H9 (cell line): ENCODE results near the gene STK38L. TPM values are rescaled to one million over a fixed set of nuclear protein-coding genes. Genes with fewer than 3 reads are reported as not detected.

Source experiments
- DNase-seq: peaks from one replicate; pipeline ENCODE4 v3.0.0-alpha.2; 2017
- H2AFZ ChIP-seq: one replicate; pipeline ENCODE4 v1.6.1; 2013; ENCODE audit warnings: mild to moderate bottlenecking, low read length, control low read depth, moderate library complexity
- H2AK5ac ChIP-seq: 2 replicates; pipeline ENCODE4 v1.6.1; 2013; ENCODE audit warnings: low read length, control low read depth, mixed read lengths; ENCODE audit not compliant: insufficient read length
- H2BK120ac ChIP-seq: one replicate; pipeline ENCODE4 v1.6.1; 2013; ENCODE audit warnings: low read depth, mild to moderate bottlenecking, low read length, control low read depth, inconsistent platforms; ENCODE audit not compliant: poor library complexity, severe bottlenecking
- H2BK12ac ChIP-seq: 2 replicates; pipeline ENCODE4 v1.6.1; 2013; ENCODE audit warnings: low read length, control low read depth, mixed read lengths, low read depth; ENCODE audit not compliant: insufficient read length
- H2BK15ac ChIP-seq: 2 replicates; pipeline ENCODE4 v1.6.1; 2013; ENCODE audit warnings: low read depth, low read length, control low read depth
- H2BK20ac ChIP-seq: one replicate; pipeline ENCODE4 v1.6.1; 2013; ENCODE audit warnings: low read depth, mild to moderate bottlenecking, low read length, control low read depth, inconsistent platforms; ENCODE audit not compliant: poor library complexity, severe bottlenecking
- H2BK5ac ChIP-seq: 2 replicates; pipeline ENCODE4 v1.6.1; 2013; ENCODE audit warnings: low read length, control low read depth, mixed read lengths; ENCODE audit not compliant: insufficient read length
- H3K14ac ChIP-seq: 2 replicates; pipeline ENCODE4 v1.6.1; 2013; ENCODE audit warnings: low read length, control low read depth; ENCODE audit not compliant: insufficient read depth
- H3K18ac ChIP-seq: 2 replicates; pipeline ENCODE4 v1.6.1; 2013; ENCODE audit warnings: low read depth, mild to moderate bottlenecking, mixed read lengths, low read length, control low read depth; ENCODE audit not compliant: insufficient read length
- H3K23ac ChIP-seq: 2 replicates; pipeline ENCODE4 v1.6.1; 2013; ENCODE audit warnings: low read length, control low read depth, mixed read lengths, low read depth; ENCODE audit not compliant: insufficient read length
- H3K23me2 ChIP-seq: 2 replicates; pipeline ENCODE4 v1.6.1; 2013; ENCODE audit warnings: low read depth, mild to moderate bottlenecking, mixed read lengths, low read length, control low read depth; ENCODE audit not compliant: insufficient read length, poor library complexity, severe bottlenecking
- H3K27ac ChIP-seq: 2 replicates; pipeline ENCODE4 v1.5.1; 2013; ENCODE audit warnings: low read length, control low read depth, mixed read lengths, low read depth; ENCODE audit not compliant: insufficient read length
- H3K27me3 ChIP-seq: 2 replicates; pipeline ENCODE4 v1.6.1; 2013; ENCODE audit warnings: low read length, control low read depth, inconsistent platforms; ENCODE audit not compliant: insufficient read depth
- H3K4ac ChIP-seq: 2 replicates; pipeline ENCODE4 v1.6.1; 2013; ENCODE audit warnings: low read depth, mild to moderate bottlenecking, control low read depth, inconsistent platforms, low read length, moderate library complexity
- H3K4me1 ChIP-seq: 2 replicates; pipeline ENCODE4 v1.6.1; 2013; ENCODE audit warnings: low read length, control low read depth, inconsistent platforms; ENCODE audit not compliant: insufficient read depth
- H3K4me2 ChIP-seq: 2 replicates; pipeline ENCODE4 v1.6.1; 2013; ENCODE audit warnings: low read length, control low read depth, mixed read lengths; ENCODE audit not compliant: insufficient read length, insufficient read depth
- H3K56ac ChIP-seq: 2 replicates; pipeline ENCODE4 v1.6.1; 2013; ENCODE audit warnings: low read depth, mild to moderate bottlenecking, mixed read lengths, low read length, control low read depth; ENCODE audit not compliant: insufficient read length
- H3K79me1 ChIP-seq: 2 replicates; pipeline ENCODE4 v1.6.1; 2013; ENCODE audit warnings: low read depth, mild to moderate bottlenecking, moderate library complexity, low read length, control low read depth, inconsistent platforms; ENCODE audit not compliant: insufficient read depth, poor library complexity, severe bottlenecking
- H3K79me2 ChIP-seq: 2 replicates; pipeline ENCODE4 v1.6.1; 2013; ENCODE audit warnings: low read length, control low read depth, inconsistent platforms; ENCODE audit not compliant: insufficient read depth
- H3K9ac ChIP-seq: 2 replicates; pipeline ENCODE4 v1.6.1; 2013; ENCODE audit warnings: low read length, control low read depth, mixed read lengths; ENCODE audit not compliant: insufficient read length; ENCODE audit errors: extremely low read depth
- H3K9me3 ChIP-seq: one replicate; pipeline ENCODE4 v1.6.1; 2013; ENCODE audit warnings: low read depth, low read length, inconsistent platforms; ENCODE audit not compliant: control insufficient read depth
- H3T11ph ChIP-seq: one replicate; pipeline ENCODE4 v1.6.1; 2013; ENCODE audit warnings: mild to moderate bottlenecking, low read length, control low read depth, inconsistent platforms
- H4K20me1 ChIP-seq: one replicate; pipeline ENCODE4 v1.6.1; 2013; ENCODE audit not compliant: control insufficient read depth, insufficient read length, insufficient read depth
- H4K5ac ChIP-seq: 2 replicates; pipeline ENCODE4 v1.6.1; 2013; ENCODE audit warnings: low read depth, mild to moderate bottlenecking, mixed read lengths, low read length, control low read depth; ENCODE audit not compliant: insufficient read length
- H4K8ac ChIP-seq: replicated peaks from 2 replicates; pipeline ENCODE4 v1.6.1; 2013; ENCODE audit warnings: low read length, control low read depth, mixed read lengths, low read depth; ENCODE audit not compliant: insufficient read length
- H4K91ac ChIP-seq: 2 replicates; pipeline ENCODE4 v1.6.1; 2013; ENCODE audit warnings: low read depth, mild to moderate bottlenecking, moderate library complexity, mixed read lengths, low read length, control low read depth; ENCODE audit not compliant: insufficient read length
- H3K27ac Mint-ChIP-seq, 3 experiments: 2 replicates in 2 of 3; 3 replicates in 1 of 3; pipeline ENCODE4 v1.8.0; 2020 to 2021; ENCODE audit warnings: mixed read lengths in 3 of 3, mild to moderate bottlenecking in 1 of 3, moderate library complexity in 1 of 3
- H3K27me3 Mint-ChIP-seq: 2 replicates; pipeline ENCODE4 v1.8.0; 2021; ENCODE audit warnings: low read depth, mild to moderate bottlenecking, moderate library complexity, mixed read lengths
- H3K36me3 Mint-ChIP-seq, 3 experiments: 2 replicates in 2 of 3; 3 replicates in 1 of 3; pipeline ENCODE4 v1.8.0; 2020 to 2021; ENCODE audit warnings: low read depth in 3 of 3, mixed read lengths in 3 of 3; ENCODE audit not compliant: insufficient read depth in 1 of 3
- H3K4me1 Mint-ChIP-seq, 2 experiments: 2 replicates each; pipeline ENCODE4 v1.8.0; 2020; ENCODE audit warnings: mixed read lengths in 2 of 2
- H3K4me3 Mint-ChIP-seq, 2 experiments: 2 replicates in 1 of 2; 3 replicates in 1 of 2; pipeline ENCODE4 v1.8.0; 2020 to 2021; ENCODE audit warnings: mild to moderate bottlenecking in 2 of 2, mixed read lengths in 2 of 2, moderate library complexity in 1 of 2
- H3K9me3 Mint-ChIP-seq, 2 experiments: 2 replicates in 1 of 2; 3 replicates in 1 of 2; pipeline ENCODE4 v1.8.0; 2020; ENCODE audit warnings: mild to moderate bottlenecking in 2 of 2, mixed read lengths in 2 of 2, moderate library complexity in 1 of 2
- WGBS: extraction: QIAGEN DNeasy Blood & Tissue Kit; methylation state at CpG from one replicate; pipeline ENCODE4 v1.1.7; 2013; ENCODE audit warnings: missing lambda C conversion rate, low lambda C conversion rate, mixed read lengths; ENCODE audit not compliant: insufficient read length; ENCODE audit errors: extremely low coverage; 5-methylcytosine and 5-hydroxymethylcytosine counted together
- total RNA-seq: library from RNA; stranded (reverse); gene quantifications from 2 replicates; pipeline ENCODE4 v1.2.1, GENCODE V29; 2021
- TF ChIP-seq, protein P1 (sequence below): fragments of 200-600 bp; sonication (generic); conservative IDR thresholded peaks from 3 replicates; pipeline ENCODE4 v1.8.0; 2021; ENCODE audit warnings: antibody characterized with exemption, mild to moderate bottlenecking

The STK38L gene
- total RNA-seq, 1 experiment from 2014 or later, result 44.9 TPM

DNA sequence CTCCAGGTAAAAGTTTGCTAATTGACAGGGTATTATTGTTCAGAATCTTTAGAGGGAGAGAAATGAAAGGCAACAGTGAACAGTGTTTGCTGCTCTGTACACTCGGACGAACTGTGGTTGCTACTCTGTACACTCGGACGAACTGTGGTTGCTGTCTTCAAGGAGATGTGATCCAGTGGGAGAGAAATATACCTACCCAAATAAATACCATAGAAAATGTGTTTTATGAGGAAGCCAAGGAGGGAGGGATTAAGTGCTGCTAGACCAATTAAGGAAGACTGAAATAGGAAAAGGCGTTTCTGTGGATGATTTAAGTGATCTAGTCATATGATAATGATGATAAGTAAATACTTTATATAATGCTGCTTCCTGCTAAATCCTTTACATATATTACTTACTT, 2.7 kb downstream of the STK38L start:
- Mint-ChIP-seq H3K9me3 (no peaks in the 10 kb centered on the region), H3K36me3 (peaks cover 0 to 6% (median 3%) of the 10 kb centered on the region in 3 experiments; a peak in 4 of 7 replicates), H3K27me3 (no peaks in the 10 kb centered on the region), H3K4me1 (peaks cover 19 to 20% of the 10 kb centered on the region in 2 experiments), H3K27ac (peak overlapping the region in 2 of 3 experiments; percentile 7 to 24; a peak in 1 of 7 replicates), H3K4me3 (peak overlapping the region in 1 of 2 experiments; percentile 50; a peak in 2 of 5 replicates)
- Histone ChIP-seq H3K56ac (no peak overlapping the region), H2AK5ac (no peak overlapping the region), H2BK120ac (no peak overlapping the region), H3K18ac (no peak overlapping the region), H3K23me2 (no peaks in the 10 kb centered on the region), H3K79me2 (peaks cover 6% of the 10 kb centered on the region; the same call in 1 of the 2 replicates), H3K27ac (no peak overlapping the region), H4K8ac (no peak overlapping the region), H4K20me1 (no peaks in the 10 kb centered on the region), H3K14ac (no peak overlapping the region), H3K79me1 (peaks cover 3% of the 10 kb centered on the region), H4K91ac (no peak overlapping the region), H4K5ac (no peak overlapping the region), H3K9me3 (no peaks in the 10 kb centered on the region), H3K4me1 (no peaks in the 10 kb centered on the region), H3K9ac (no peak overlapping the region), H2BK20ac (no peak overlapping the region), H3K27me3 (no peaks in the 10 kb centered on the region), H2AFZ (no peak overlapping the region), H3T11ph (no peak overlapping the region), H2BK15ac (no peak overlapping the region), H3K4ac (no peak overlapping the region), H2BK5ac (no peak overlapping the region), H2BK12ac (no peak overlapping the region), H3K23ac (no peak overlapping the region), H3K4me2 (no peak overlapping the region)
- WGBS, result no CpG with 5 or more reads among the region's 5 CpGs
- no peak for DNase-seq
- TF ChIP-seq, protein P1, sequence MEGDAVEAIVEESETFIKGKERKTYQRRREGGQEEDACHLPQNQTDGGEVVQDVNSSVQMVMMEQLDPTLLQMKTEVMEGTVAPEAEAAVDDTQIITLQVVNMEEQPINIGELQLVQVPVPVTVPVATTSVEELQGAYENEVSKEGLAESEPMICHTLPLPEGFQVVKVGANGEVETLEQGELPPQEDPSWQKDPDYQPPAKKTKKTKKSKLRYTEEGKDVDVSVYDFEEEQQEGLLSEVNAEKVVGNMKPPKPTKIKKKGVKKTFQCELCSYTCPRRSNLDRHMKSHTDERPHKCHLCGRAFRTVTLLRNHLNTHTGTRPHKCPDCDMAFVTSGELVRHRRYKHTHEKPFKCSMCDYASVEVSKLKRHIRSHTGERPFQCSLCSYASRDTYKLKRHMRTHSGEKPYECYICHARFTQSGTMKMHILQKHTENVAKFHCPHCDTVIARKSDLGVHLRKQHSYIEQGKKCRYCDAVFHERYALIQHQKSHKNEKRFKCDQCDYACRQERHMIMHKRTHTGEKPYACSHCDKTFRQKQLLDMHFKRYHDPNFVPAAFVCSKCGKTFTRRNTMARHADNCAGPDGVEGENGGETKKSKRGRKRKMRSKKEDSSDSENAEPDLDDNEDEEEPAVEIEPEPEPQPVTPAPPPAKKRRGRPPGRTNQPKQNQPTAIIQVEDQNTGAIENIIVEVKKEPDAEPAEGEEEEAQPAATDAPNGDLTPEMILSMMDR, result no peak
